ENCODE data around the gene FAM216B. TPM values are rescaled to one million over a fixed set of nuclear protein-coding genes. Genes with fewer than 3 reads are reported as not detected.

FAM216B gene
- total and polyA plus RNA-seq, 2 of the 8 experiments (the other 6 are each of a cell fraction or from before 2014, with no cell fraction given), result not detected

DNA sequence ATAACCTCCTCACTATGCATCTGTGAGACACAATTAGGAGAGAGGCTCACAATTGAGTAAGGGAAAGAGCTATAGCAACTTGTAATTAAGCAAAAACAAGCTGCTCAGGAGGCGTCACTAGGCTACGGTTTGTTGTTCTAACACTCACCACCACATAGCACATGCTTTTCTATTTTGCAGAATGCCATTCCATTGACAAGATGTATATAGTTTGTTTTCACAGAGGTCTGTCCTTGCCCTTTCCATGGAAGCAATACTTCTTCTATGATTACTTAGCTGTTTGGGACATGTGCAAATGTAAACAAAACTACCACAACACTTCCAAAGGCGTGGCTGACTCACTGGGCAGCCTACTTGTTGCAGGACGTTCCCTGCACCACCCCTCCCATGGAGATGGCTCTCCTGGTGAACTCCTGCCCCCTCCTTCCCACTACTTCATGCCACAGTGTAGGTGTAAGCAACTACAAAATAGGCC is 33.9 kb upstream of the FAM216B start:
- Histone ChIP-seq H3K9me3 (ENCODE audit: insufficient read depth in 2 of 2, low read depth in 1 of 2, low read length in 1 of 2) (no peaks in the 10 kb centered on the region), H3K4me1 (replicated peaks in 1 of 4; ENCODE audit: control insufficient read depth in 3 of 4, insufficient read depth in 4 of 4, low read length in 3 of 4) (peaks cover 0 to 3% (median 0%) of the 10 kb centered on the region in 4 experiments; a peak in 1 of 7 replicates), H2AFZ (ENCODE audit: low read length) (0 out of 2 replicates have a peak overlapping the region, but pooled peaks have one; percentile 19), H4K8ac (ENCODE audit: extremely low read depth, insufficient read depth, low read length) (no peak overlapping the region), H3K23ac (ENCODE audit: insufficient read length) (no peak overlapping the region), H2BK12ac (ENCODE audit: low read depth, low read length) (no peak overlapping the region), H2BK20ac (ENCODE audit: low read length) (no peak overlapping the region), H4K20me1 (replicated peaks in 1 of 2; ENCODE audit: control insufficient read depth in 1 of 2, insufficient read depth in 2 of 2, low read length in 2 of 2) (no peaks in the 10 kb centered on the region), H4K91ac (replicated peaks; ENCODE audit: insufficient read length, low read length) (no peak overlapping the region), H3K14ac (ENCODE audit: insufficient read length) (no peak overlapping the region), H2BK120ac (replicated peaks; ENCODE audit: low read depth, low read length) (no peak overlapping the region), H3K9ac (replicated peaks in 1 of 4; ENCODE audit: extremely low read depth in 1 of 4, low read depth in 3 of 4, low read length in 3 of 4) (no peak overlapping the region), H3K56ac (replicated peaks; ENCODE audit: insufficient read length, low read depth, low read length) (no peak overlapping the region), H3K4me2 (ENCODE audit: insufficient read depth in 1 of 2, low read depth in 2 of 2, low read length in 2 of 2) (no peak overlapping the region), H3K4me3 (ENCODE audit: extremely low read depth in 1 of 4, insufficient read depth in 2 of 4, low read depth in 3 of 4, low read length in 4 of 4) (no peak overlapping the region), H3K23me2 (ENCODE audit: low read depth, low read length) (no peaks in the 10 kb centered on the region), H2BK15ac (ENCODE audit: low read length) (no peak overlapping the region), H3K27ac (ENCODE audit: low read depth, low read length) (no peak overlapping the region), H4K5ac (ENCODE audit: insufficient read length, low read depth, low read length) (no peak overlapping the region), H3K79me1 (ENCODE audit: low read depth, low read length) (no peaks in the 10 kb centered on the region), H3K36me3 (ENCODE audit: control insufficient read depth in 2 of 4, insufficient read depth in 4 of 4, low read length in 3 of 4) (no peaks in the 10 kb centered on the region), H3K4ac (replicated peaks; ENCODE audit: insufficient read length, low read depth, low read length) (no peak overlapping the region), H2AK5ac (ENCODE audit: low read depth, low read length) (no peak overlapping the region), H3K27me3 (replicated peaks in 1 of 4; ENCODE audit: control insufficient read depth in 3 of 4, extremely low read depth in 1 of 4, insufficient read depth in 3 of 4, low read length in 3 of 4) (no peaks in the 10 kb centered on the region), H2BK5ac (ENCODE audit: low read depth, low read length) (no peak overlapping the region), H3K79me2 (ENCODE audit: control insufficient read depth in 1 of 2, insufficient read depth in 2 of 2, low read length in 2 of 2) (no peaks in the 10 kb centered on the region), H3K18ac (ENCODE audit: extremely low read depth, low read length) (no peak overlapping the region)
- TF ChIP-seq TAF7 (optimal IDR thresholded peaks at IDR 0.05; ENCODE audit: borderline replicate concordance, low read depth, low read length) (no peak), NRF1 (IDR thresholded peaks at IDR 0.05; ENCODE audit: low read depth, low read length) (no peak), SUZ12 (IDR thresholded peaks at IDR 0.05; ENCODE audit: low read length) (no peak), EGR1 (IDR thresholded peaks at IDR 0.05; ENCODE audit: borderline replicate concordance, low read depth, low read length) (no peak), SP1 (IDR thresholded peaks at IDR 0.05; ENCODE audit: low read depth, low read length) (no peak), SIX5 (IDR thresholded peaks at IDR 0.05; ENCODE audit: low read depth, low read length) (no peak), SP4 (IDR thresholded peaks at IDR 0.05; ENCODE audit: low read length) (no peak), SP2 (IDR thresholded peaks at IDR 0.05; ENCODE audit: low read length) (no peak), EP300 (IDR thresholded peaks at IDR 0.05; ENCODE audit: borderline replicate concordance in 1 of 2, low read depth in 2 of 2, low read length in 2 of 2) (no peak), GTF2F1 (IDR thresholded peaks at IDR 0.05; ENCODE audit: borderline replicate concordance, low read depth, low read length) (no peak), MAFK (IDR thresholded peaks at IDR 0.05; ENCODE audit: low read depth, low read length) (no peak)
- FAIRE-seq (no peak), DNase-seq (ENCODE audit: low read depth in 1 of 2, low spot score in 2 of 2) (no peak)
- ChIA-PET POLR2A (ENCODE audit: partially characterized antibody) (interaction anchor here (1.1 kb wide), 1 partner anchor 21 kb away, joined by 3 read pairs; no protein-coding TSS in a partner anchor), CTCF (ENCODE audit: partially characterized antibody) (no interaction called here)
- 94% methylated on average over 4 of the region's 4 CpGs; no CpG with 5 or more reads in 1 of the 2 experiments for WGBS, 2 experiments (ENCODE audit: extremely low coverage in 1 of 2, insufficient coverage in 1 of 2, insufficient read length in 1 of 2, insufficient replicate concordance in 2 of 2, low coverage in 1 of 2, low lambda C conversion rate in 2 of 2, missing lambda C conversion rate in 1 of 2)
